ENCODE data around the gene ZBTB20. TPM values are rescaled to one million over a fixed set of nuclear protein-coding genes. Genes with fewer than 3 reads are reported as not detected.

ZBTB20 gene
- total and polyA plus RNA-seq, 10 of the 15 experiments (the other 5 are each of a cell fraction or from before 2014, with no cell fraction given): 0.20 to 5.5 (median 2.2) TPM

GRCh38 chr3:114867835-114868503 lies 279.1 kb downstream of the ZBTB20 start:
- BruUV-seq (replicated peaks): no TSS peak
- in situ Hi-C loops (cut with MboI) (no loop called here), intact Hi-C loops (cut with micrococcal nuclease; ENCODE audit: unreplicated experiment) (no loop called here)
- H2AFZ ChIP-seq (ENCODE audit: control insufficient read depth, low read depth, low read length): no peak overlapping the region
- H3K4me2 ChIP-seq (ENCODE audit: control insufficient read depth, insufficient read depth): no peak overlapping the region
- H3K4me3 ChIP-seq: no peak overlapping the region
- ChIA-PET SMC1A (ENCODE audit: uncharacterized antibody, unreplicated experiment) (interaction anchor here (1.1 to 3.4 kb wide), 3 partner anchors 10 to 14 kb away, joined by 3 to 18 read pairs (median 3); no protein-coding TSS in a partner anchor), POLR2A (no interaction called here), RAD21 (ENCODE audit: unreplicated experiment) (interaction anchor here (0.6 to 0.7 kb wide), 2 partner anchors 122 to 573 kb away, joined by 3 read pairs; no protein-coding TSS in a partner anchor), CTCF (interaction anchor here (1.9 kb wide), 1 partner anchor 10 kb away, joined by 5 read pairs; no protein-coding TSS in a partner anchor)
- H3K27ac ChIP-seq (ENCODE audit: control insufficient read depth, insufficient read depth): no peak overlapping the region
- WGBS (ENCODE audit: insufficient coverage, insufficient replicate concordance, low lambda C conversion rate, missing lambda C conversion rate): 95% methylated on average over 4 of the region's 4 CpGs
- no peaks in the 10 kb centered on the region for H3K36me3 ChIP-seq (ENCODE audit: control insufficient read depth in 2 of 2, insufficient read depth in 2 of 2, low read length in 1 of 2)
- FAIRE-seq (no peak), DNase-seq (ENCODE audit: low read depth, low spot score) (no peak), ATAC-seq (no peak)
- H3K9me3 ChIP-seq (replicated peaks; ENCODE audit: control insufficient read depth, insufficient read depth, low read length): no peaks in the 10 kb centered on the region
- H3K9ac ChIP-seq (ENCODE audit: control insufficient read depth, insufficient read depth, low read length): no peak overlapping the region
- no peaks in the 10 kb centered on the region for H3K27me3 ChIP-seq (replicated peaks in 1 of 2; ENCODE audit: control insufficient read depth in 2 of 2, insufficient read depth in 2 of 2, low read length in 1 of 2)
- H3K4me1 ChIP-seq (ENCODE audit: control insufficient read depth, insufficient read depth, low read length): no peaks in the 10 kb centered on the region; the same call in 1 of the 2 replicates
- no peaks in the 10 kb centered on the region for H4K20me1 ChIP-seq (ENCODE audit: control insufficient read depth, insufficient read depth)
- H3K79me2 ChIP-seq (ENCODE audit: control insufficient read depth, insufficient read depth, low read length): no peaks in the 10 kb centered on the region
- TF ChIP-seq RB1 (IDR thresholded peaks at IDR 0.05; ENCODE audit: borderline replicate concordance) (no peak), USF1 (IDR thresholded peaks at IDR 0.05; ENCODE audit: borderline replicate concordance, extremely low read length, insufficient read depth, low read depth, low read length) (no peak), NR2C2 (IDR thresholded peaks at IDR 0.05; ENCODE audit: borderline replicate concordance, control insufficient read depth, insufficient read length, low read depth) (no peak), WRNIP1 (IDR thresholded peaks at IDR 0.05; ENCODE audit: borderline replicate concordance, low read depth, low read length) (no peak), ZNF207 (IDR thresholded peaks at IDR 0.05; ENCODE audit: borderline replicate concordance) (no peak), HSF1 (IDR thresholded peaks at IDR 0.05; ENCODE audit: low read depth, low read length) (no peak), RUNX3 (IDR thresholded peaks at IDR 0.05; ENCODE audit: low read length) (no peak), IKZF2 (IDR thresholded peaks at IDR 0.05) (no peak), ATF3 (IDR thresholded peaks at IDR 0.05; ENCODE audit: borderline replicate concordance, extremely low read depth, low read depth, low read length) (no peak), MAX (IDR thresholded peaks at IDR 0.05; ENCODE audit: low read depth, low read length) (no peak), DPF2 (IDR thresholded peaks at IDR 0.05) (no peak), BCL11A (IDR thresholded peaks at IDR 0.05; ENCODE audit: low read depth, low read length) (no peak), MXI1 (IDR thresholded peaks at IDR 0.05; ENCODE audit: low read depth, low read length) (no peak), BACH1 (IDR thresholded peaks at IDR 0.05; ENCODE audit: borderline replicate concordance) (no peak), MLLT1 (IDR thresholded peaks at IDR 0.05) (no peak), BMI1 (IDR thresholded peaks at IDR 0.05; ENCODE audit: borderline replicate concordance) (no peak), SIX5 (IDR thresholded peaks at IDR 0.05; ENCODE audit: low read depth, low read length, severe bottlenecking) (no peak), STAT1 (conservative IDR thresholded peaks at IDR 0.05) (no peak)
